Esophagus squamous epithelium (tissue), 5 donors: ENCODE measurements around the gene PHACTR4. TPM values are rescaled to one million over a fixed set of nuclear protein-coding genes. Genes with fewer than 3 reads are reported as not detected.
"Not testable (repeated sequence)": the region's sequence is repeated elsewhere in the genome, so short reads cannot be mapped to it uniquely, and the experiment has no call there.

Experiments
- DNase-seq: peaks from one replicate; lab custom pipeline; 2025; lab: John Stamatoyannopoulos, UW
- H3K27ac ChIP-seq, 4 donors: fragments of 200-600 bp; sonication (generic); one replicate each; pipeline ENCODE4 v1.5.1; 2016 to 2019; ENCODE audit warnings: mild to moderate bottlenecking in 1 of 4
- H3K27me3 ChIP-seq, 4 donors: fragments of 200-600 bp; sonication (generic); 1 replicate in 3 of 4; 2 replicates in 1 of 4; pipeline versions ENCODE4 v1.5.1 to v1.6.0; 2017 to 2021; ENCODE audit warnings: antibody characterized with exemption in 1 of 4
- H3K36me3 ChIP-seq, 3 donors: fragments of 200-600 bp; sonication (generic); one replicate each; pipeline ENCODE4 v1.5.1; 2016 to 2019
- H3K4me1 ChIP-seq, 3 donors: fragments of 200-600 bp; sonication (generic); one replicate each; pipeline ENCODE4 v1.5.1; 2017 to 2019
- H3K4me3 ChIP-seq, 4 donors: fragments of 200-600 bp; sonication (generic); 1 replicate in 3 of 4; 2 replicates in 1 of 4; pipeline ENCODE4 v1.5.1; 2016 to 2019; ENCODE audit warnings: mild to moderate bottlenecking in 2 of 4, moderate library complexity in 1 of 4
- H3K9me3 ChIP-seq, 3 donors: fragments of 200-600 bp; sonication (generic); one replicate each; pipeline ENCODE4 v1.5.1; 2016 to 2019
- POLR2A ChIP-seq, 4 donors: fragments of 450-650 bp; IDR thresholded peaks; one replicate each; pipeline ENCODE4 v1.6.1; 2017; ENCODE audit warnings: antibody characterized with exemption in 4 of 4, mild to moderate bottlenecking in 4 of 4, moderate library complexity in 3 of 4
- whole genome bisulfite sequencing, 2 donors: methylation state at CpG; one replicate each; pipeline ENCODE4 v1.1.5; 2018; 5-methylcytosine and 5-hydroxymethylcytosine counted together
- intact Hi-C: fragments of 100-400 bp; cut with DNase I; formaldehyde crosslinking; loops from one replicate; pipeline ENCODE4 v1.15.0; 2022
- total RNA-seq, 4 donors: library from RNA; depleted of rRNA; stranded (reverse); fragments of >200 nt; gene quantifications; one replicate each; pipeline ENCODE4 v1.1.0, GENCODE V29; 2016
- TF ChIP-seq, protein P1 (sequence below), 6 experiments: fragments of 450-650 bp in 4 of 6; fragments of 200-600 bp in 2 of 6; sonication (generic) in 2 of 6; IDR thresholded peaks; one replicate each; pipeline ENCODE4 v1.5.1; 2016 to 2019; ENCODE audit warnings: antibody characterized with exemption in 6 of 6, mild to moderate bottlenecking in 4 of 6, moderate library complexity in 4 of 6
- donor health status: DM: yes; HTN: yes; CAD: no.

PHACTR4 gene
- total RNA-seq, 4 donors from 2014 or later = 33.4 to 41.0 (median 36.3) TPM

DNA sequence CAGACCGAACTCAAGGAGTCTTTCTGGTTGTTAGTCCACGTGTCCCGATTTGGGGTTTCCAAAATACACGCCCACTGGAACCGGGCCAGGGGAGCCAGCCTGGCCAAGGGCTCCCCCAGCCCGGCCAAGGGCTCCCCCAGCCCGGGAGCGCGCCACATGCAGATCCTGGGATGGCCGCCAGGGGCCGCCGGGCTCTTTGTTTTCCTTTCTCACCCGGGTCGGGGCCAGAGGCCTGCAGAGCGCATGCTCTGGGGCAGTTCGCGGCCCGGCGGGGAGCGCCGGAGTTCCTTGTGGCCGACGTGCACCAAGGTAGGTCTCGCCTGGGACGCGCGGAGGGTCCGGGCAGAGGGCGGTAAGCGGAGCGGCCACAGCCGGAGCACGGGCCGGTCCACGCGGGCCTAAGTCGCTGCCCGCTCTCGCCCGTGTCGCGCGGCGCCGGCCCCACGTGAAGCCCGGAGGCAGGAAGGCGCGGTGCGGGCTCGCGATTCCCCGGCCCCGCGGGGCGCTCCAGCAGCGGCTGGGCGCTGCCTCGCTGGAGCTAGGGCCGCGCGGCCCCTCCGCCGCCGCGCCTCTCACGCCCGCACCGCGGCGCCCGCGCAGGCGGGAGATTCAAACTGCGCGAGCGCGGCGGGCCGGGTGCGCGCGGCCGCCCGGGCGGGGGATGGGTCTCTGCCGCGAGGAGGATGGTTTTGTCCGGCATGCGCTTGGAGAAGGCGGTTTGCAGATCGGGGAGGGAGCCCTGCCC, 148.6 kb downstream of the PHACTR4 start:
- H3K9me3 ChIP-seq = no peaks in the 10 kb centered on the region
- H3K4me1 ChIP-seq = peaks cover 14 to 25% (median 15%) of the 10 kb centered on the region in 3 donors
- peak overlapping the region; percentile 84 to 93 (median 88) for H3K27ac ChIP-seq
- H3K27me3 ChIP-seq = no peaks in the 10 kb centered on the region
- 0% methylated on average over 2 to 3 of the region's 92 CpGs for WGBS, 2 donors
- H3K36me3 ChIP-seq = peaks cover 0 to 21% (median 7%) of the 10 kb centered on the region in 3 donors
- peak; percentile 34 for DNase-seq
- intact Hi-C loops = no loop called here
- peak overlapping the region; percentile 57 to 93 (median 70) for H3K4me3 ChIP-seq
- TF ChIP-seq, protein P1, sequence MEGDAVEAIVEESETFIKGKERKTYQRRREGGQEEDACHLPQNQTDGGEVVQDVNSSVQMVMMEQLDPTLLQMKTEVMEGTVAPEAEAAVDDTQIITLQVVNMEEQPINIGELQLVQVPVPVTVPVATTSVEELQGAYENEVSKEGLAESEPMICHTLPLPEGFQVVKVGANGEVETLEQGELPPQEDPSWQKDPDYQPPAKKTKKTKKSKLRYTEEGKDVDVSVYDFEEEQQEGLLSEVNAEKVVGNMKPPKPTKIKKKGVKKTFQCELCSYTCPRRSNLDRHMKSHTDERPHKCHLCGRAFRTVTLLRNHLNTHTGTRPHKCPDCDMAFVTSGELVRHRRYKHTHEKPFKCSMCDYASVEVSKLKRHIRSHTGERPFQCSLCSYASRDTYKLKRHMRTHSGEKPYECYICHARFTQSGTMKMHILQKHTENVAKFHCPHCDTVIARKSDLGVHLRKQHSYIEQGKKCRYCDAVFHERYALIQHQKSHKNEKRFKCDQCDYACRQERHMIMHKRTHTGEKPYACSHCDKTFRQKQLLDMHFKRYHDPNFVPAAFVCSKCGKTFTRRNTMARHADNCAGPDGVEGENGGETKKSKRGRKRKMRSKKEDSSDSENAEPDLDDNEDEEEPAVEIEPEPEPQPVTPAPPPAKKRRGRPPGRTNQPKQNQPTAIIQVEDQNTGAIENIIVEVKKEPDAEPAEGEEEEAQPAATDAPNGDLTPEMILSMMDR (IDR thresholded peaks at IDR 0.05) = peak; percentile 98 to 99 (median 98)
- TF ChIP-seq POLR2A (IDR thresholded peaks at IDR 0.05) = peak in 2 of 4 donors; percentile 47 to 63

DNA sequence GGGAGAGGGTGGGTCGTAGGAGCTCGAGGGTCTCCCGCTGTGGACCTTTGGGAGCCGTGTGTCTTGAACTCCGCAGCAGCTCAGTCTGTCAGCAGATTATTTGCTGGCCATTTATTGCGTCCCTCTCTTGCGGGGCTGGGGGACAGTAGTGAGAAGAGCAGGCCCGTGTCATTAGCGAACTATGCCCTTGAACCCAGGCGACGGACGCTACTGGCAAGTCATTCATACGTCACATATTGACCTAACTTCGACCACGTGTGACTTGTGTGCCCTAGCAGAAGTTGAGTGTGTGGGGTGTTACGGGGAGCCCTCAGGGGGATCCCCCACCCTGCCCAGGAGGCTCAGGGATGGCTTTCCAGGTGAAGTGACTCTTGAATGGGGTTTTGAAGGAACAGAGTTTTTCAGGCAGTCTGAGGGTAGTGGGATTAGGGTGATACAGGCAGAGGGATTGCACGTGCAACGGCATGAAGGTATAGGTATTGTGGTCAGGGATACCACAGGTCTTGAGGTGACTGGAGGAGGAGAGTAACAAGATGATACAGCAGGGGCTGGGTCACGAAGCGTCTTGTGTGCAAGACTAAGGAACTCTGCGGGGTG, 149.3 kb downstream of the PHACTR4 start:
- peak overlapping the region; percentile 57 to 93 (median 70) for H3K4me3 ChIP-seq
- DNase-seq = no peak
- intact Hi-C loops = no loop called here

DNA sequence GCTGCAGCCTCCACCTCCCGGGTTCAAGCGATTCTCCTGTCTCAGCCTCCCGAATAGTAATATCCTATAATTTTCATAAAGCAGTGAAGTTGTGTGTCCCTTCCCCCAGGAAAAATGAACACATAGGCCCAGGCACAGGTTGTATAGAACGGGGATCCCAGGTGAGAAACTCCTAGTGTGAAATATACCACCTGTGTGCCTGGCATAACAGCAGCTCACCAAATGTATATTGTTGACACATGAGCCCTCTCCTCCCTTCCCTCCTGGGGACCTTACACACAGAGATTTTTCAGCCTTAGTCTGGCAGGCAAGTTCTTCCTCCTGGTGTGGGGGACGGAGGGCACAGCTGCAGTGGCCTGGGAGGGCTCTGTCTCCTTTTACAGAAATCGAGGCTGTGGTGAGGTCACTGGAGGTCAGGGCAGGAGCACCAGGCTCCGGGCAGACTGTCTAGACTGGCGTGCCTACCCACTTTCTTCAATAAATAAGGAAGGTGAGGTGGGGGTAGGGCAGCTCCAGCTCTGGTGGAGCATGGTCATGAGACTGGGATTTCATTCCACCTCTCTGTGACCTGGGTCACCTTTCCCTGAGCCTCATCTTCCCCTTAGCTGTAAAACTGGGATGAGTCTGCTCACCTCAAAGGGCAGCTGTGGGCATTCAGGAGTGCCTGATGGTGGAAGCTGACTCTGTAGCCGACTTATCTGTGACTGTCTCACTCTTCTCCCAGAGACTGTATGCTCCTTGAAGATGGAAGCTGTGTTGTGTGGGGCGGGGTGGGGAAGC, 150.6 kb downstream of the PHACTR4 start:
- intact Hi-C loops = loop anchor here (5.0 kb wide), 1 partner anchor 82 kb away; no protein-coding TSS in a partner anchor
- 80 to 90% methylated on average over 5 to 6 of the region's 10 CpGs for WGBS, 2 donors
- Histone ChIP-seq H3K4me1 (peaks cover 13 to 29% (median 15%) of the 10 kb centered on the region in 3 donors), H3K27me3 (no peaks in the 10 kb centered on the region), H3K36me3 (peaks cover 0 to 1% (median 0%) of the 10 kb centered on the region in 3 donors), H3K27ac (no peak overlapping the region), H3K4me3 (no peak overlapping the region), H3K9me3 (no peaks in the 10 kb centered on the region)
- no peak for DNase-seq
- TF ChIP-seq POLR2A (IDR thresholded peaks at IDR 0.05) = no peak
- TF ChIP-seq, protein P1 (IDR thresholded peaks at IDR 0.05) = no peak

More for the DNA sequence above, 149.3 kb downstream of the PHACTR4 start:
- 4 to 7% methylated on average over 16 to 18 of the region's 21 CpGs for WGBS, 2 donors
- H3K9me3 ChIP-seq = no peaks in the 10 kb centered on the region
- no peaks in the 10 kb centered on the region for H3K27me3 ChIP-seq
- H3K4me1 ChIP-seq = peaks cover 13 to 22% (median 15%) of the 10 kb centered on the region in 3 donors
- TF ChIP-seq POLR2A (IDR thresholded peaks at IDR 0.05) = no peak
- TF ChIP-seq, protein P1 (IDR thresholded peaks at IDR 0.05) = no peak
- peaks cover 0 to 14% (median under 1%) of the 10 kb centered on the region in 3 donors for H3K36me3 ChIP-seq
- H3K27ac ChIP-seq = peak overlapping the region; percentile 84 to 93 (median 88)

DNA sequence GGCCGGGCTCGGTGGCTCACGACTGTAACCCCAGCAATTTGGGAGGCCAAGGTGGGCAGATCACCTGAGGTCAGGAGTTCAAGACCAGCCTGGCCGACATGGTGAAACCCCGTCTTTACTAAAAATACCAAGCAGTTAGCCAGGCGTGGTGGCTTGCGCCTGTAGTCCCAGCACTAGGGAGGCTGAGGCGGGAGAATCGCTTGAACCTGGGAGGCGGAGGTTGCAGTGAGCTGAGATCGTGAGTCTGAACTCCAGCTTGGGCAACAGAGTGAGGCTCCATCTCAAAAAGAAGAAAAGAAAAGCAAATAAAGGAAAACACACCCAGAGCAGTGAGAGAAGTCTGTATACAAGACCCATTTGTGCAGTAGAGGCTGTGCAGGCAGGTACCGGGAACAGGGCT, 151.3 kb downstream of the PHACTR4 start:
- DNase-seq, H3K27ac ChIP-seq, H3K9me3 ChIP-seq, H3K36me3 ChIP-seq, H3K27me3 ChIP-seq, H3K4me3 ChIP-seq: not testable (repeated sequence)
- H3K4me1 ChIP-seq = peaks cover 13 to 36% (median 15%) of the 10 kb centered on the region in 3 donors
- WGBS, 2 donors = 96 to 97% methylated on average over 7 to 10 of the region's 12 CpGs
- intact Hi-C loops = loop anchor here (5.0 kb wide), 1 partner anchor 82 kb away; no protein-coding TSS in a partner anchor

DNA sequence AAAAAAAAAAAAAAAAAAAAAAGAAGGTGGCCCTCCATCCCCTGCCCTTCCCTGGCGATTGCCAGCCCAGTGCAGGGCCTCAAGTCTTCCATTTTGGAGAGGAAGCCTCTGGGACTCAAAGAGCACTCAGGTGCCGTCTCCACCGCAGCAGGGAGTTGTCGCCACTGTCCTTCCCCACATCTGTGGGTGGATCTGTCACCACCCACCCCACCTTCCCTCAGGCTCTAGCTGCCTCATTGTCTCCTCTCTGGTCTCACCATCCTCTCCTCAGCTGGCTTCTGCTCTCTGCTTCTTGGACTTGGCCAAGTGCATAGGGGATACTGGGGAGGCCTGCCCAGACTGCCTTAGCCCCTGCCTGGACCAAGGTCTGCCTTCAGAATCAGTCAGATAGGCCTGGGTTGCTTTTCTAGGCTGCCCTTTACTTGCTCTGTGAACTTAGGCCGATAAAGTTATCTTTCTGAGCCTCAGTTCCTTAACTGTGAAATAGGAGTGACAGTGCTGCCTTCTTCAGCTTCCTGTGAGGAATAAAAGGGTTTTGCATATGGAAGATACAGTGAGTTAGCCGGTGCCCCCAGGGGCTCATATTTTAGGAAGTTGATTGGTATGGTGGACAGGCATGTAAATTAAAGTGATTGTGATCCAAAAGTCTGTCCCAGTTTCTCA, 152.1 kb downstream of the PHACTR4 start:
- intact Hi-C loops = loop anchor here (5.0 kb wide), 1 partner anchor 81 kb away; no protein-coding TSS in a partner anchor
- Histone ChIP-seq H3K27ac (no peak overlapping the region), H3K27me3 (no peaks in the 10 kb centered on the region), H3K36me3 (no peaks in the 10 kb centered on the region), H3K4me3 (no peak overlapping the region), H3K9me3 (no peaks in the 10 kb centered on the region), H3K4me1 (peaks cover 13 to 36% (median 15%) of the 10 kb centered on the region in 3 donors)
- no peak for DNase-seq
- TF ChIP-seq, protein P1 (IDR thresholded peaks at IDR 0.05) = no peak
- TF ChIP-seq POLR2A (IDR thresholded peaks at IDR 0.05) = no peak
- WGBS, 2 donors = 83 to 85% methylated on average over 6 of the region's 6 CpGs

DNA sequence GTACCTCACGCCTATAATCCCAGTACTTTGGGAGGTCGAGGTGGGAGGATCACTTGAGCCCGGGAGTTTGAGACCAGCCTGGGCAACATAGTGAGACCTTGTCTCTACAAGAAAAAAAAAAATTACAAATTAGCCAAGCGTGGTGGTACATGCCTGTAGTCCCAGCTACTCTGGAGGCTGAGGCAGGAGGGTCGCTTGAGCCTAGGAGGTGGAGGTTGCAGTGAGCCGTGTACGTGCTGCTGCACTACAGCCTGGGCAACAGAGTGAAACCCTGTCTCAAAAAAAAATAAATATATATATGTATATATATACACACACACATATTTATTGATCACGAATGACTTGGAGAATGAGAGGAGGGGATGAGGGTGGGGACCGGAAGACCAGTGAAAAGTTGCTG, 153.0 kb downstream of the PHACTR4 start:
- WGBS, 2 donors = 85 to 90% methylated on average over 9 of the region's 9 CpGs
- not testable (repeated sequence) for DNase-seq, H3K9me3 ChIP-seq, H3K4me3 ChIP-seq, H3K27me3 ChIP-seq, H3K27ac ChIP-seq, H3K36me3 ChIP-seq
- intact Hi-C loops = loop anchor here (5.0 kb wide), 1 partner anchor 80 kb away; no protein-coding TSS in a partner anchor
- H3K4me1 ChIP-seq = peaks cover 12 to 32% (median 14%) of the 10 kb centered on the region in 3 donors

DNA sequence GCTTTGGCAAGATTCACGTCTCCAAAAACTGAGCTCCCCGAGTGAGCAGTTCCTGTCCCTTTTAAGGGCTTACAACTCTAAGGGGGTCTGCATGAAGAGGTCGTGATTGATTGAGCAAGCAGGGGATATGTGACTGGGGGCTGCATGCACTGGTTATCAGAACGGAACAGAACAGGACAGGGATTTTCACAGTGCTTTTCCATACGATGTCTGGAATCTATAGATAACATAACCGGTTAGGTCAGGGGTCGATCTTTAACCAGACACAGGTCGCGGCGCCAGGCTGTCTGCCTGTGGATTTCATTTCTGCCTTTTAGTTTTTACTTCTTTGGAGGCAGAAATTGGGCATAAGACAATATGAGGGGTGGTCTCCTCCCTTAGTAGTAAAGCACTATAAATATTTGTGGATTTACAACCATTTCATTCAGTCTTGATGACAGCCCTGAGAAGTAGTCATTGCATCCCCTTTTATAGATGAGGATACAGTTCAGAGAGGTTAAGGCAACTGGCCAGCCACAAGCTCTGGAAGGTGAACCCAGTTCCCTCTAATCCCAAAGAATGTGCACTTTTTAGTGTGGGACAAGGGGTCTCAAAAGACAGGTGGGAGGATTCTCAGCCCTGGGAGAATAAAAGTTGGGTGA, 155.6 kb downstream of the PHACTR4 start:
- H3K27me3 ChIP-seq, H3K4me3 ChIP-seq, DNase-seq, intact Hi-C loops, H3K36me3 ChIP-seq, H3K9me3 ChIP-seq: not testable (repeated sequence)
- Histone ChIP-seq H3K27ac (peak overlapping the region in 1 of 4 donors; percentile 1), H3K4me1 (peaks cover 0 to 14% (median 0%) of the 10 kb centered on the region in 3 donors)
- WGBS, 2 donors = 76 to 79% methylated on average over 10 of the region's 10 CpGs
